HG02852 (cell line): ENCODE measurements around the gene SPINK14.

ENCODE experiments used
- ATAC-seq: cut with Tn5 transposase; IDR thresholded peaks from one replicate; pipeline ENCODE4 v1.9.1; 2021; ENCODE audit warnings: mild to moderate bottlenecking, moderate library complexity; ENCODE audit not compliant: unreplicated experiment

SPINK14 gene, protein sequence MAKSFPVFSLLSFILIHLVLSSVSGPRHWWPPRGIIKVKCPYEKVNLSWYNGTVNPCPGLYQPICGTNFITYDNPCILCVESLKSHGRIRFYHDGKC

GRCh38 chr5:148168246-148168645, at the start of gene SPINK14:
TSS of gene SPINK14 (plus strand) at chr5:148168546. CDS start at chr5:148169733, 1,187 bp downstream.
- no peak for ATAC-seq

DNA sequence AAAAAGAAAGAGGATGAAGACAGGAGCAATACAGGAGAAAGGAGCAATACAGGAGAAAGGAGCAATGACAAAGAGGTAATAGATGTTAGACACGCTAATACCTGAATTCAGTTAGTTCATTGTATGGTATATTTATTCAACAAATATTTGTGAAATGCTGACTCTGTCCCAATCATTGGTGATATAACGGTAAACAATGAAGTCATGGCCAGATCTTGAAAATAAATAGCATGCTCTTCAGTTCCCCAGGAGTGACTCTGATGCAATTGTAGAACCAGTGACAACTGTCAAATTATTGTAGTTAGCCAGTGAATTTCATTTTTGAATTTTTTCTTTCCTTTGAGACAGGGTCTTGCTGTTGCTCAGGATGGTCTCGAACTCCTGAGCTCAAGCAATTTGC, 48.0 kb upstream of the SPINK14 start:
- no peak for ATAC-seq

DNA sequence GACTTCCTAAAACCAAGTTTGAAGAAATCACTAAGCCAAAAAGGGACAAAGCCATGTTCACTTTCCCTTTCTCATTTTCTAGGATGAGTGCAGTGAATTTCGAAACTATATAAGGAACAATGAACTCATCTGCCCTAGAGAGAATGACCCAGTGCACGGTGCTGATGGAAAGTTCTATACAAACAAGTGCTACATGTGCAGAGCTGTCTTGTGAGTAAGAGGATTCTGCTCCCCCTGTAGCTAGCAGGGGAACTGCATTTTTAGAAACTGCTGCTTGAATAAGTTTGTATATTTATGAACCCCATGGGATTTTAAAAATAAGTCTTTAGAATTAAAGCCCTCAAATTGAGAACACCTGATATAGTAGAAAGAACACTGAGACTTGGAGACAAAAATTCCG, 42.7 kb upstream of the SPINK14 start:
- ATAC-seq, result no peak

GRCh38 chr5:148135091-148136048, 33.0 kb upstream of the SPINK14 start:
- ATAC-seq, result no peak

DNA sequence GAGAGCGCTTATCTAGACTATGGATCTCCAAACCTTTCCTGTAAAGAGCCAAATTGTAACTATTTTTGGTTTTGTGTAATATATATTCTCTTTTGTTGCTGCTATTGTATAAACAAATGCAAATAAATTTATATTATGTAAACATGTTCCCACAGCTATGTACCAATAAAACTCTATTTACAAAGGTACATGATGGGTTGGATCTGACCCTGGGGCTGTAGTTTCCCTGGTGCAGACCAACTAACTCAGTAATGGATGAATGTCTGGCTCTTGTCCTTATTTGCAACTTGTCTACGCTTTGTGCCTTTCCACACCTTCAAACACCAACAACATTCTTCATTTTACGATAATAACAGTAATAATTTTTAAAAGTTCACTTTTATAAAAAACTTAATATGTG, 27.5 kb upstream of the SPINK14 start:
- ATAC-seq, result no peak

GRCh38 chr5:148141645-148142044, 26.7 kb upstream of the SPINK14 start:
- no peak for ATAC-seq

GRCh38 chr5:148145916-148146315, 22.4 kb upstream of the SPINK14 start:
- no peak for ATAC-seq

GRCh38 chr5:148146487-148146886, 21.9 kb upstream of the SPINK14 start:
- no peak for ATAC-seq

- ATAC-seq, result no peak
Observed at GRCh38 chr5:148147415-148147814, 20.9 kb upstream of the SPINK14 start.

DNA sequence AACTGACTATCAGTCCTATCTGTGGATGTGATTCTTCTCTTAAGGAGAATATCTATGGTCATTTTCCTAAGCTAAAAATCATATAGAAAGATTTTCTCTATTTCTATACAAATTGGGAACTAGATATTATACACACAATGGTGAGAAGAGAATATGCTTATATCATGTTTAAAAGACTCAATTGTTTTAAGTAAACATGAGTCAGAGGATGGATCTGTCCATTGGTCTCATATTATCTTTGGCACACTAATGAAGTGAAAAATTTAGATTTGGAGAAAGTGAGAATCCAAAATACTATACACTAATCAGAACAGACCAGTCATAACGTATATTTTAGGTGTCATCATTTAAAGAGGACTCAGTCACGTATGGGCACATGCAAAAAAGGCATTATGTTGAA, 16.5 kb upstream of the SPINK14 start:
- ATAC-seq, result no peak

DNA sequence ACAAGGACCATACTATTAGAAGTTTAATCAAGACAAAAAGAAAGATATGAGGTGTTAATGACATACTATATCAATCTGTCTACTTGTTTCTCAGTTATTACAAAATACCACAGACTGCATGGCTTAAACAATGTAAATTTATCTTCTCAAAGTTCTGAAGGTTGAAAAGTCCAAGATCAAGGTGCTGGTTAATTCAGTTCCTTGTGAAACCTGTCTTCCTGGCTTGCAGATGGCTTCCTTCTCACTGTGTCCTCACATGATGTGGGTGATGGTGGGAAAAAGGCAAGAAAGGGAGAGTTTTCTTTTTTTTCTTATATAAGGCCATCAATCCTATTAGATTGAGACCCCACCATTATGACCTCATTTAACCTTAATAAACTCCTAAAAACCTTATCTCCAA, 15.6 kb upstream of the SPINK14 start:
- ATAC-seq, result no peak

DNA sequence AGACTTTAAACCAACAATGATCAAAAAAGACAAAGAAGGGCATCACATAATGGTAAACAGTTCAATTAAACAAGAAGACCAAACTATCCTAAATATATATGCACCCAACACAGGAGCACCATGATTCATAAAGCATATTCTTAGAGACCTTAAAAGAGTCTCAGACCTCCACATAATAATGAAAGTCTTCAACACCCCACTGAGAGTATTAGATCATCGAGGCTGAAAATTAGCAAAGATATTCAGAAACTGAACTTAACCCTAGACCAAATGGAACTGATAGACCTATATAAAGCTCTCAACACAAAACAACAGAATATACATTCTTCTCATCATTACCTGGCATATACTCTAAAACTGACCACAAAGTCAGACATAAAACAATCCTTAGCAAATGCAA, 11.7 kb upstream of the SPINK14 start:
- ATAC-seq, result no peak

- ATAC-seq, result no peak
Observed at GRCh38 chr5:148162038-148162437, 6.3 kb upstream of the SPINK14 start.

- ATAC-seq, result no peak
Observed at GRCh38 chr5:148163345-148163744, 5.0 kb upstream of the SPINK14 start.

GRCh38 chr5:148166550-148167283, 1.6 kb upstream of the SPINK14 start:
- ATAC-seq, result no peak

GRCh38 chr5:148172377-148172776, 4.0 kb downstream of the SPINK14 start:
- no peak for ATAC-seq

DNA sequence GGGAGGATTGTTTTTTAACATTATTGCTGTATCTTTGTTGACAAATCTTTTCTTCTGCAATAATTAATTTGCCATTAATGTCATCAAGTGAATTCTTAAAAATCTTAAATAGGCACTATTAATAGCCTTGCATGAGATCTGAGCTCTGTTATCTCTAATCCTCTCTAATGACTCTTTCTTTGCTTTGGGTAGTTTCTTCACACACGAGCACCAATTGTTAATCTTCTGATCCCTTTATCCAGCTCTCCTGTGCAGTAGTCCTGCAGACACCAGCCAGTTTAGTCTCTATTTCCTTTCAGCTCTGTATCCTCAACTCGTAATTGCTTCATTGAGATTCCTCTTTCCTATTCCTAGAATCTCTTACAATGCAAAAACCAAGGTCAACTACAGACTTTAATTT, 8.1 kb downstream of the SPINK14 start:
- ATAC-seq, result no peak

DNA sequence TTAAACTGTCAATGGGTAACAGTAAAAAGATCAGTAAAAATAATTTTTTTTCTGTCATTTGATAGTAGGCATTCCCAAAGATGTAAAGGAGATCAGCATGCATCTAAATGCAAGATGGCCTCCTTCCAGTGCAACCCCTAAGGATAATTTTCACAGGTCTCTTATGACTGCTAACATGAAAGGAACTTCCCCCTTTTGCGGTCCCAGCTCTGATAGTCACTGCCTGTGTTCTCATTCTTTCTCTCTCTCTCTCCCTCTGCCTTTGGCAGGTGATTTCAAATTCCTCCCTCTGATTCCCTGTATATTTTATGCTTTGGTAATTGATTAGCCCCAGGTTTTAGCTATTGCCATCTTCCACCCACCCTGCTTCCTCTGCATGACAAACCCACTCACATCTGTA, 8.9 kb downstream of the SPINK14 start:
- ATAC-seq, result no peak

DNA sequence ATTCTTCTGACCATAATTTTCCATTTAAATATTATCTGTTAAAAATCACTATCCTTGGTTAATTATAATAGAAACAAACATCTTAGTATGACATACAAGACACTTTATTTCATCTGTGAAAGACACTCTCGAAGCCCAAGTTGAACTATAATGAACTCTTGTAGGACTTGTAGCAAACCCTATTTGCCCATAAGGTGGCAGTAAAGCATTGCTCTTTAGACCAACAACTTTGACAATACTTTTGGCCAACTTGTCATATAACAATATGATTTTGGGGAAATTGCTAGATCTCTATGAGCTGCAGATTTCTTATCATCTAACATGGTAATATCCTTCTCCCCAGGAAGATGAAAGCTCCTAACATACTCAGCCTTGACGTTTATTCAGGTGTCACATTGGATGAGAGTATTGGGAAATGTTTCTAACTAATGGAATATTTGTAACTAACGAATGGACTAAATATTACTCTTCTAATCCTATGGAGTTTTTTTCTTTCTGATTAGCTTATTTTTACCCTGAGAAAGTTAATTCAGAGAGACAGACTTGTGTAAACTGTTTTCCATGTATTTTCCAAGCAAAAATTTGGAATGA, 11.0 kb downstream of the SPINK14 start:
- peak; percentile 69 for ATAC-seq

- ATAC-seq, result peak; percentile 74
Observed at GRCh38 chr5:148186248-148187003, 18.1 kb downstream of the SPINK14 start.

DNA sequence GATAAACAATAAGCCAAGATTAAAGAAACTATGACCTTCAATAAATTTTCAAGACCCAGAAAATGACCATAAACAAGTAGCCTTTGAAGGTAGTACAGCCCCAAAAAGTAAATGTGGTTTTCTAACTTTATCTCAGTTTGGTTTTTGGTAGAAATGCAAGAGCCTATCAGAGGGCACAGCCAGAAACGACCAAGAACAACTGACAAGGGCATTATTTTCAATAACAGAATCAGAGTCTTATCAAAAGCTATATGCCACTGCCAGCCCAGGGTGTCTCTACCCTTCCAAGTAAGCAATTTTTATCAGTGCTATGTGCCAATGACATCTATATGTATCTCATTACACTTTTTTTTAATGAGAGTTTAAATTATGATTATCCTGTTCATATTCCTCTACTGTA, 22.7 kb downstream of the SPINK14 start:
- ATAC-seq, result no peak
